ENCODE results near the gene EMC9. TPM values are rescaled to one million over a fixed set of nuclear protein-coding genes. Genes with fewer than 3 reads are reported as not detected.

EMC9 gene
- total and polyA plus RNA-seq, 2 donors (not counting 1 experiment from before 2014, with no cell fraction given) = 24.7 to 25.9 TPM

DNA sequence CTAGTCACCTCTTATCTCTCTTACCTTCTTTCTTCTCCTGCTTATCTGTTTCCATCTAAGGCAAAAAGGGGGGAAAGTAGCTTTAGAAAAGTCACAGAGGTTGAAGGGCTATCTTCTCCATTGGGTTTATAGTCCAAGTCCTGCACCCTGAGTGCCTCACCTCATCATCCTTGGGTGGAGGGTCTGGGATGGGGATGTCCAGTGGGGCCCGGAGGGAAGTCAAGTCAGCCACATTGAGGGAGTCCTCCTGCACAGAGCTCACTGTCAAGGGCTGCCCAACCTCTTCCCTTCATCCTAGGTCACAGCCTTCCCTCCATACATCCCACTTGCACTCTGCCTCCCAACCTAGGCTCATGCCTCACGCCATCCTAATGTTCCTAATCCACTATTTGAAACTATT lies 3.8 kb upstream of the EMC9 start:
- WGBS (ENCODE audit: insufficient coverage) = 80% methylated on average over 1 of the region's 2 CpGs
- Histone ChIP-seq H3K4me2 (replicated peaks; ENCODE audit: low read depth, low read length, poor library complexity, severe bottlenecking) (peak overlapping the region; percentile 90), H2AFZ (ENCODE audit: insufficient read depth, low read depth, low read length, poor library complexity, severe bottlenecking) (no peak overlapping the region), H3K9me3 (ENCODE audit: control extremely low read depth in 1 of 3, control insufficient read depth in 2 of 3, insufficient read depth in 1 of 3, low read length in 2 of 3) (no peaks in the 10 kb centered on the region), H3K27me3 (replicated peaks in 1 of 4; ENCODE audit: control extremely low read depth in 1 of 4, control insufficient read depth in 3 of 4, insufficient read depth in 4 of 4, low read length in 3 of 4) (no peaks in the 10 kb centered on the region), H3K4me1 (ENCODE audit: control insufficient read depth in 2 of 2, insufficient read depth in 2 of 2, low read length in 2 of 2) (peaks cover 30 to 48% of the 10 kb centered on the region in 2 donors), H3K79me2 (ENCODE audit: control insufficient read depth, insufficient read depth, low read length) (peaks cover 74% of the 10 kb centered on the region), H3K9ac (ENCODE audit: low read length) (peak overlapping the region; percentile 83), H3K27ac (ENCODE audit: low read length in 2 of 2) (peak overlapping the region in 1 of 2 donors; percentile 90), H3K4me3 (ENCODE audit: control extremely low read depth in 1 of 5, extremely low read depth in 1 of 5, insufficient read depth in 1 of 5, low read depth in 2 of 5, low read length in 4 of 5) (peak overlapping the region in 1 of 5 experiments; percentile 92), H3K36me3 (replicated peaks in 1 of 2; ENCODE audit: control extremely low read depth in 1 of 2, control insufficient read depth in 1 of 2, extremely low read depth in 1 of 2, insufficient read depth in 2 of 2, low read length in 1 of 2) (peaks cover 0 to 39% of the 10 kb centered on the region in 2 experiments), H4K20me1 (ENCODE audit: control insufficient read depth, insufficient read depth, low read length, poor library complexity, severe bottlenecking) (peaks cover 35% of the 10 kb centered on the region)
- H3K4me3 Mint-ChIP-seq = peak overlapping the region; percentile 95
- ChIA-PET CTCF (interaction anchor here (1.1 to 6.2 kb wide), 7 partner anchors 10 to 39 kb away, joined by 3 to 62 read pairs (median 7); partner anchors contain the start of genes DCAF11, IRF9 and NRL), POLR2A (interaction anchor here (2.2 to 4.1 kb wide), 2 partner anchors 9 to 15 kb away, joined by 17 to 43 read pairs; partner anchors contain the start of genes IRF9 and PSME1)
- intact Hi-C loops (cut with micrococcal nuclease) = loop anchor here (5.0 to 10.0 kb wide), 3 partner anchors 130 to 1050 kb away; partner anchors contain the start of genes ACIN1, C14orf119, PPP1R3E and RABGGTA
- DNase-seq (no peak), ATAC-seq (ENCODE audit: low read depth) (no peak)
- H3K27ac Mint-ChIP-seq = peak overlapping the region; percentile 95
- peaks cover 62% of the 10 kb centered on the region for H3K4me1 Mint-ChIP-seq
- H3K27me3 Mint-ChIP-seq = no peaks in the 10 kb centered on the region
- TF ChIP-seq, protein P1, sequence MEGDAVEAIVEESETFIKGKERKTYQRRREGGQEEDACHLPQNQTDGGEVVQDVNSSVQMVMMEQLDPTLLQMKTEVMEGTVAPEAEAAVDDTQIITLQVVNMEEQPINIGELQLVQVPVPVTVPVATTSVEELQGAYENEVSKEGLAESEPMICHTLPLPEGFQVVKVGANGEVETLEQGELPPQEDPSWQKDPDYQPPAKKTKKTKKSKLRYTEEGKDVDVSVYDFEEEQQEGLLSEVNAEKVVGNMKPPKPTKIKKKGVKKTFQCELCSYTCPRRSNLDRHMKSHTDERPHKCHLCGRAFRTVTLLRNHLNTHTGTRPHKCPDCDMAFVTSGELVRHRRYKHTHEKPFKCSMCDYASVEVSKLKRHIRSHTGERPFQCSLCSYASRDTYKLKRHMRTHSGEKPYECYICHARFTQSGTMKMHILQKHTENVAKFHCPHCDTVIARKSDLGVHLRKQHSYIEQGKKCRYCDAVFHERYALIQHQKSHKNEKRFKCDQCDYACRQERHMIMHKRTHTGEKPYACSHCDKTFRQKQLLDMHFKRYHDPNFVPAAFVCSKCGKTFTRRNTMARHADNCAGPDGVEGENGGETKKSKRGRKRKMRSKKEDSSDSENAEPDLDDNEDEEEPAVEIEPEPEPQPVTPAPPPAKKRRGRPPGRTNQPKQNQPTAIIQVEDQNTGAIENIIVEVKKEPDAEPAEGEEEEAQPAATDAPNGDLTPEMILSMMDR (IDR thresholded peaks at IDR 0.05) = no peak
- TF ChIP-seq EZH2 (IDR thresholded peaks at IDR 0.05; ENCODE audit: borderline replicate concordance, insufficient read depth, low read depth, low read length, poor library complexity, severe bottlenecking) = no peak
- H3K9me3 Mint-ChIP-seq (ENCODE audit: insufficient read depth) = no peaks in the 10 kb centered on the region

- Histone ChIP-seq H3K9me3 (ENCODE audit: control extremely low read depth in 1 of 3, control insufficient read depth in 2 of 3, insufficient read depth in 1 of 3, low read length in 2 of 3) (no peaks in the 10 kb centered on the region), H3K36me3 (replicated peaks in 1 of 2; ENCODE audit: control extremely low read depth in 1 of 2, control insufficient read depth in 1 of 2, extremely low read depth in 1 of 2, insufficient read depth in 2 of 2, low read length in 1 of 2) (peaks cover 0 to 36% of the 10 kb centered on the region in 2 experiments), H3K27ac (ENCODE audit: low read length in 2 of 2) (peak overlapping the region in 1 of 2 donors; percentile 13), H3K9ac (ENCODE audit: low read length) (no peak overlapping the region), H3K4me2 (replicated peaks; ENCODE audit: low read depth, low read length, poor library complexity, severe bottlenecking) (no peak overlapping the region), H3K4me1 (ENCODE audit: control insufficient read depth in 2 of 2, insufficient read depth in 2 of 2, low read length in 2 of 2) (peaks cover 30 to 48% of the 10 kb centered on the region in 2 donors), H2AFZ (ENCODE audit: insufficient read depth, low read depth, low read length, poor library complexity, severe bottlenecking) (no peak overlapping the region), H3K4me3 (ENCODE audit: control extremely low read depth in 1 of 5, extremely low read depth in 1 of 5, insufficient read depth in 1 of 5, low read depth in 2 of 5, low read length in 4 of 5) (no peak overlapping the region), H3K79me2 (ENCODE audit: control insufficient read depth, insufficient read depth, low read length) (peaks cover 69% of the 10 kb centered on the region), H4K20me1 (ENCODE audit: control insufficient read depth, insufficient read depth, low read length, poor library complexity, severe bottlenecking) (peaks cover 28% of the 10 kb centered on the region), H3K27me3 (replicated peaks in 1 of 4; ENCODE audit: control extremely low read depth in 1 of 4, control insufficient read depth in 3 of 4, insufficient read depth in 4 of 4, low read length in 3 of 4) (no peaks in the 10 kb centered on the region)
- intact Hi-C loops (cut with micrococcal nuclease) = loop anchor here (5.0 to 10.0 kb wide), 3 partner anchors 130 to 1050 kb away; partner anchors contain the start of genes ACIN1, C14orf119, NFATC4 and RABGGTA
- CTCF ChIA-PET = interaction anchor here (1.4 to 6.2 kb wide), 3 partner anchors 16 to 34 kb away, joined by 6 to 62 read pairs (median 8); partner anchors contain the start of genes DCAF11, IRF9 and NRL
- H3K27ac Mint-ChIP-seq = no peak overlapping the region
- no peaks in the 10 kb centered on the region for H3K27me3 Mint-ChIP-seq
- ATAC-seq (ENCODE audit: low read depth) (no peak), DNase-seq (no peak)
- no peak for TF ChIP-seq EZH2 (IDR thresholded peaks at IDR 0.05; ENCODE audit: borderline replicate concordance, insufficient read depth, low read depth, low read length, poor library complexity, severe bottlenecking)
- WGBS (ENCODE audit: insufficient coverage) = no CpG with 5 or more reads among the region's 1 CpG
- H3K4me1 Mint-ChIP-seq = peaks cover 64% of the 10 kb centered on the region
- POLR2A ChIA-PET = no interaction called here
- H3K4me3 Mint-ChIP-seq = peak overlapping the region; percentile 41
- no peaks in the 10 kb centered on the region for H3K9me3 Mint-ChIP-seq (ENCODE audit: insufficient read depth)
These were observed 3.1 kb upstream of the EMC9 start for GRCh38 chr14:24144451-24144850.
